Progenitor cell of endocrine pancreas (in vitro differentiated cells): ENCODE data around the gene EPM2A. TPM values are rescaled to one million over a fixed set of nuclear protein-coding genes. Genes with fewer than 3 reads are reported as not detected.
"Not testable (repeated sequence)": the region's sequence is repeated elsewhere in the genome, so short reads cannot be mapped to it uniquely, and the experiment has no call there.

Source experiments
- DNase-seq: peaks from one replicate; pipeline ENCODE4 v3.0.0; 2021; ENCODE audit warnings: low spot score; ENCODE audit not compliant: unreplicated experiment
- H3K27ac Mint-ChIP-seq: 2 replicates; pipeline ENCODE4 v1.8.0; 2021; ENCODE audit warnings: mild to moderate bottlenecking, moderate library complexity, mixed read lengths
- H3K27me3 Mint-ChIP-seq: 2 replicates; pipeline ENCODE4 v1.8.0; 2021; ENCODE audit warnings: mixed read lengths
- H3K36me3 Mint-ChIP-seq: 2 replicates; pipeline ENCODE4 v1.8.0; 2022; ENCODE audit warnings: mixed read lengths; ENCODE audit not compliant: insufficient read depth
- H3K4me1 Mint-ChIP-seq: 2 replicates; pipeline ENCODE4 v1.8.0; 2021; ENCODE audit warnings: low read depth, mixed read lengths
- H3K4me3 Mint-ChIP-seq: 2 replicates; pipeline ENCODE4 v1.8.0; 2021; ENCODE audit warnings: low read depth, mild to moderate bottlenecking, moderate library complexity, mixed read lengths
- H3K9me3 Mint-ChIP-seq: 2 replicates; pipeline ENCODE4 v1.8.0; 2021; ENCODE audit warnings: low read depth, mixed read lengths
- total RNA-seq: library from RNA; stranded (reverse); gene quantifications from 2 replicates; pipeline ENCODE4 v1.2.1, GENCODE V29; 2021
- TF ChIP-seq, protein P1 (sequence below): fragments of 200-600 bp; sonication (generic); IDR thresholded peaks from one replicate; pipeline ENCODE4 v1.5.0; 2021; ENCODE audit warnings: antibody characterized with exemption, mild to moderate bottlenecking; ENCODE audit not compliant: unreplicated experiment

EPM2A gene
- total RNA-seq, 1 donor from 2014 or later: 15.6 TPM

DNA sequence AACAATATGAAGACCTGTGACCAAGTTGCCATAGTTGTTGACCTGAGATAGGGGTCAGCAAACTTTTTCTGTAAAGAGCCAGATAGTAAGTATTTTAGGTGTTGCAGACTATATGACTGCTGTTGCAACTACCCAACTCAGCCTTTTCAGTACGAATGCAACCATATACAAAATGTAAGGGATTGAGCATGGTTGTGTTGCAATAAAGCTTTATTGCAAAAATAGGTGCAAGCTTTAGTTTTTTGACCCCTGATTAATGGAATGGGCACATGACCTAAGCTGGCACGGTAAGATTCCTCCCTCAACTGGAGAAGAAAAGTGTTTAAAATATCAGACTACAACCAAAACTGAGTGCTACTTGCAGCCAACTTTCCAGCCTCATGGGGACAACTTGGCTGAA lies 17.3 kb upstream of the EPM2A start:
- H3K27ac Mint-ChIP-seq: no peak overlapping the region
- H3K4me1 Mint-ChIP-seq: no peaks in the 10 kb centered on the region
- DNase-seq: no peak
- H3K36me3 Mint-ChIP-seq: peaks cover 3% of the 10 kb centered on the region
- no peak overlapping the region for H3K4me3 Mint-ChIP-seq
- TF ChIP-seq, protein P1, sequence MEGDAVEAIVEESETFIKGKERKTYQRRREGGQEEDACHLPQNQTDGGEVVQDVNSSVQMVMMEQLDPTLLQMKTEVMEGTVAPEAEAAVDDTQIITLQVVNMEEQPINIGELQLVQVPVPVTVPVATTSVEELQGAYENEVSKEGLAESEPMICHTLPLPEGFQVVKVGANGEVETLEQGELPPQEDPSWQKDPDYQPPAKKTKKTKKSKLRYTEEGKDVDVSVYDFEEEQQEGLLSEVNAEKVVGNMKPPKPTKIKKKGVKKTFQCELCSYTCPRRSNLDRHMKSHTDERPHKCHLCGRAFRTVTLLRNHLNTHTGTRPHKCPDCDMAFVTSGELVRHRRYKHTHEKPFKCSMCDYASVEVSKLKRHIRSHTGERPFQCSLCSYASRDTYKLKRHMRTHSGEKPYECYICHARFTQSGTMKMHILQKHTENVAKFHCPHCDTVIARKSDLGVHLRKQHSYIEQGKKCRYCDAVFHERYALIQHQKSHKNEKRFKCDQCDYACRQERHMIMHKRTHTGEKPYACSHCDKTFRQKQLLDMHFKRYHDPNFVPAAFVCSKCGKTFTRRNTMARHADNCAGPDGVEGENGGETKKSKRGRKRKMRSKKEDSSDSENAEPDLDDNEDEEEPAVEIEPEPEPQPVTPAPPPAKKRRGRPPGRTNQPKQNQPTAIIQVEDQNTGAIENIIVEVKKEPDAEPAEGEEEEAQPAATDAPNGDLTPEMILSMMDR: no peak
- no peaks in the 10 kb centered on the region for H3K27me3 Mint-ChIP-seq
- H3K9me3 Mint-ChIP-seq: peaks cover 9% of the 10 kb centered on the region

DNA sequence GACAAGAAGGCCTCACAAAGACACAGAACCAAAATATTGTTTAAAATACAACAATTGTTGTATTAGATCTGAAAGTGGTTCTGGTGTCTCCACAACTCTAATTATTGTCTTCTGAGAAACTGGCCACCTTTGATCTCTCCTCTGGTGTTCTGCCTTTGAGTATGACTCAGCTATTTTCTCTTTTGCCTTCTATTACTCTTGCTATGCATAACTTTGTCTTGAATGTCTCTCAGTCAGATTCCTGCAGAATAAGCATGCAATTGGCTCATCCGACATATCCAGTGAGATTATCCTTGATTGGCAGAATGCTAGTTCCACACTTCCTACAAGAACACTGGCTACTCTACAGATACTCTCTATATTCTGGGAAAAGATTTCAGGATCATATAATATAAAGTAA lies 14.3 kb upstream of the EPM2A start:
- peaks cover 16% of the 10 kb centered on the region for H3K9me3 Mint-ChIP-seq
- no peaks in the 10 kb centered on the region for H3K4me1 Mint-ChIP-seq
- H3K4me3 Mint-ChIP-seq: no peak overlapping the region
- DNase-seq: no peak
- H3K36me3 Mint-ChIP-seq: peaks cover 5% of the 10 kb centered on the region
- H3K27ac Mint-ChIP-seq: no peak overlapping the region
- TF ChIP-seq, protein P1: no peak
- H3K27me3 Mint-ChIP-seq: no peaks in the 10 kb centered on the region

DNA sequence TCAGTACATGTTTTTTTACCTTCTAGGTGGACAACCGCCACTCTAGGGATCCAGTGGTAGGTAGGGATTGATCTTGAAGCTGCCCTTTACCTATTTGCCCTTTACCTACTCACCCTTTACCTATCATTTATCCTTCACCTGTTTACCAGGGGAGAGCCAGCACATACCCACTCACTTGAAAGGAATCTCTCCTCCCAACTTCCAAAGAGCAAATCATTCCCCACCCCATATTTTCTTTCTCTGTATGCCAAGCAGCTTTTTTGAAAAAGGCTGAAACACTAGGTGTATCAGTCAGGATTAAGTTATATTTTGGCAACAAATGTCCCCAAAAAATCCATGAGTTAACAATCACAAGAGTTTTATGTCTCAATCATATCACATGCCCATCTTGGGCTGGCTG lies 10.5 kb upstream of the EPM2A start:
- Mint-ChIP-seq H3K27ac (no peak overlapping the region), H3K9me3 (peaks cover 22% of the 10 kb centered on the region), H3K4me3 (no peak overlapping the region), H3K36me3 (peaks cover 8% of the 10 kb centered on the region), H3K27me3 (no peaks in the 10 kb centered on the region), H3K4me1 (no peaks in the 10 kb centered on the region)
- TF ChIP-seq, protein P1: no peak
- no peak for DNase-seq

DNA sequence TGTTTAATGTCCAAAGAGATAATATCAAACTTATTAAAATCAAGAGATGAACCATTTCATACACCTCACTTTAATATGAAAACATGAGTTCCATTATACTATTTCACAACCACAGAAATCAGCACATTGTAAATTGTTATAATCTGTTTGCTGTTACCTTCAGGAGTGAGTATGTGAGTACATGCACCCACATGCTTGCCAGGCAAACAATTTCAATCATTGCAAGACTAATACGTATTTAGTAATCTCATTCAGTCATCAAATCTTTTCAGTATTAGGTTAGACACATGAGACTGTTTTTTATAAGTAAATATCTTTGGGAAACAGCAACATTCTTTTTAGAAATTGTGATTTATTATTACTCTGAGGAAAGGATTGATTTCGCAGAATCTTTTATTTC lies 9.3 kb upstream of the EPM2A start:
- TF ChIP-seq, protein P1: no peak
- Mint-ChIP-seq H3K9me3 (peaks cover 31% of the 10 kb centered on the region), H3K27ac (no peak overlapping the region), H3K4me1 (no peaks in the 10 kb centered on the region), H3K4me3 (no peak overlapping the region), H3K27me3 (no peaks in the 10 kb centered on the region), H3K36me3 (peaks cover 8% of the 10 kb centered on the region)
- no peak for DNase-seq

DNA sequence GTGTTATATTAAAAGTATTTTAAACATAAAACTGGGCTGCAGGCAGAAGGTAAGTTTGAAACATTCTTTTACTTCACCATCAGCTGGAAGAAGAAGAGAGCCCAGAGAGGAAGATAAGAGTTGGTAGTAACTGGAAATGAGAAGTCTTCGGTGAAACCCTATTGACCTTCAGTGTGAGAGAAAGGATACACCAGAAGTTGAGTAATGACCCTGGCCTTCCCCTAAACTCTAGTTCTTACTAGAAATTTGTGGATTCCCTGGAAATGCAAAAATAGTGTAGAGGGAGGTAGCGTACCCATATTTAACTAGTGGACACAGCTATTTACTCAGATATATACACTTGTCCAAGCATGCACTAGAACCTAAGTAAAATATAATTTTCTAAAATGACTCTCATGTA lies 8.0 kb upstream of the EPM2A start:
- H3K9me3 Mint-ChIP-seq: peaks cover 30% of the 10 kb centered on the region
- peaks cover 8% of the 10 kb centered on the region for H3K36me3 Mint-ChIP-seq
- no peak overlapping the region for H3K4me3 Mint-ChIP-seq
- H3K4me1 Mint-ChIP-seq: no peaks in the 10 kb centered on the region
- TF ChIP-seq, protein P1: no peak
- H3K27me3 Mint-ChIP-seq: no peaks in the 10 kb centered on the region
- no peak for DNase-seq
- no peak overlapping the region for H3K27ac Mint-ChIP-seq

DNA sequence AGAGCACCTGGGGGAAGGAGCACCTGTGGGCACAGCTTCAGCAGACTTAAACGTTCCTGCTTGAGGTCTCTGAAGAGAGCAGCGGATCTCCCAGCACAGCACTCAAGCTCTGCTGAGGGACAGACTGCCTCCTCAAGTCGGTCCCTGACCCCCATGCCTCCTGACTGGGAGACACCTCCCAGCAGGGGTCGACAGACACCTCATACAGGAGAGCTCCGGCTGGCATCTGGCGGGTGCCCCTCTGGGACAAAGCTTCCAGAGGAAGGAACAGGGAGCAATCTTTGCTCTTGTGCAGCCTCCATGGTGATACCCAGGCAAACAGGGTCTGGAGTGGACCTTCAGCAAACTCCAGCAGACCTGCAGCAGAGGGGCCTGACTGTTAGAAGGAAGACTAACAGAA lies 7.2 kb upstream of the EPM2A start:
- not testable (repeated sequence) for H3K36me3 Mint-ChIP-seq, H3K4me3 Mint-ChIP-seq, H3K27me3 Mint-ChIP-seq, DNase-seq, H3K27ac Mint-ChIP-seq, H3K4me1 Mint-ChIP-seq
- H3K9me3 Mint-ChIP-seq: peaks cover 21% of the 10 kb centered on the region

DNA sequence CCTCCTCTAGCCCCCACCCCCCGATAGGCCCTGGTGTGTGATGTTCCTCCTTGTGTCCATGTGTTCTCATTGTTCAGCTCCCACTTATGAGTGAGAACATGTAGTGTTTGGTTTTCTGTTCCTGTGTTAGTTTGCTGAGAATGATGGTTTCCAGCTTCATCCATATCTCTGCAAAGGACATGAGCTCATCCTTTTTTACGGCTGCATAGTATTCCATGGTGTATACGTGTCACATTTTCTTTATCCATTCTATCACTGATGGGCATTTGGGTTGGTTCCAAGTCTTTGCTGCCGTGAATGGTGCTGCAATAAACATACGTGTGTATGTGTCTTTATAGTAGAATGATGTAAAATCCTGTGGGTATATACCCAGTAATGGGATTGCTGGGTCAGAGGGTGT lies 4.4 kb upstream of the EPM2A start:
- not testable (repeated sequence) for H3K4me3 Mint-ChIP-seq

More for the DNA sequence above, 4.4 kb upstream of the EPM2A start:
- peaks cover 16% of the 10 kb centered on the region for H3K9me3 Mint-ChIP-seq
- DNase-seq, H3K27me3 Mint-ChIP-seq, H3K36me3 Mint-ChIP-seq, H3K27ac Mint-ChIP-seq: not testable (repeated sequence)
- H3K4me1 Mint-ChIP-seq: peaks cover 12% of the 10 kb centered on the region
